ENCODE measurements around the gene FOXS1.
"Not testable (repeated sequence)": the region's sequence is repeated elsewhere in the genome, so short reads cannot be mapped to it uniquely, and the experiment has no call there.

The FOXS1 gene

GRCh38 chr20:31829731-31830130 lies 15.7 kb downstream of the FOXS1 start:
- no peak overlapping the region for H3K4me2 ChIP-seq (ENCODE audit: low read length)
- DNase-seq, result no peak

GRCh38 chr20:31828016-31828415 lies 17.4 kb downstream of the FOXS1 start:
- not testable (repeated sequence) for H2AFZ ChIP-seq (ENCODE audit: insufficient read depth, low read length, poor library complexity); H3K4me3 ChIP-seq (ENCODE audit: low read depth, low read length); H3K27me3 ChIP-seq (ENCODE audit: insufficient read depth, low read length); H3K4me2 ChIP-seq (ENCODE audit: low read length); H3K36me3 ChIP-seq (ENCODE audit: control insufficient read depth in 1 of 2, insufficient read depth in 2 of 2, low read length in 2 of 2); H4K12ac ChIP-seq (ENCODE audit: low read depth, low read length); H3K23ac ChIP-seq (ENCODE audit: low read length); H4K91ac ChIP-seq (ENCODE audit: low read depth, low read length); H3K4me1 ChIP-seq (ENCODE audit: control insufficient read depth in 1 of 2, insufficient read depth in 2 of 2, low read length in 2 of 2); H4K8ac ChIP-seq (ENCODE audit: low read depth, low read length); H3K14ac ChIP-seq (ENCODE audit: low read length); H3K79me1 ChIP-seq (ENCODE audit: low read length); H2AK5ac ChIP-seq (ENCODE audit: low read length); H3K9ac ChIP-seq (ENCODE audit: low read length); H2BK12ac ChIP-seq (ENCODE audit: low read length); H3K9me3 ChIP-seq (ENCODE audit: insufficient read depth, low read depth, low read length); H3K18ac ChIP-seq (ENCODE audit: low read length); H3K27ac ChIP-seq (ENCODE audit: low read depth, low read length); DNase-seq; H3K4ac ChIP-seq (ENCODE audit: low read depth, low read length); H2BK5ac ChIP-seq (ENCODE audit: low read depth, low read length, poor library complexity); H3K79me2 ChIP-seq (ENCODE audit: control insufficient read depth, insufficient read depth, low read length, poor library complexity); H2BK120ac ChIP-seq (ENCODE audit: insufficient read depth, low read length, poor library complexity)
- no CpG with 5 or more reads among the region's 11 CpGs for WGBS (ENCODE audit: extremely low coverage, insufficient coverage, insufficient read length)

More at GRCh38 chr20:31829731-31830130, 15.7 kb downstream of the FOXS1 start:
- H4K91ac ChIP-seq (ENCODE audit: low read depth, low read length), result no peak overlapping the region
- H3K23ac ChIP-seq (ENCODE audit: low read length), result no peak overlapping the region
- no peak overlapping the region for H2BK120ac ChIP-seq (ENCODE audit: insufficient read depth, low read length, poor library complexity)
- no peak overlapping the region for H4K12ac ChIP-seq (ENCODE audit: low read depth, low read length)
- no peaks in the 10 kb centered on the region for H3K27me3 ChIP-seq (ENCODE audit: insufficient read depth, low read length)
- H2AFZ ChIP-seq (ENCODE audit: insufficient read depth, low read length, poor library complexity), result no peak overlapping the region
- no peak overlapping the region for H3K9ac ChIP-seq (ENCODE audit: low read length)
- no peaks in the 10 kb centered on the region for H3K36me3 ChIP-seq (ENCODE audit: control insufficient read depth in 1 of 2, insufficient read depth in 2 of 2, low read length in 2 of 2)
- H3K14ac ChIP-seq (ENCODE audit: low read length), result no peak overlapping the region
- H2BK12ac ChIP-seq (ENCODE audit: low read length), result no peak overlapping the region
- H3K27ac ChIP-seq (ENCODE audit: low read depth, low read length), result no peak overlapping the region
- no peaks in the 10 kb centered on the region for H3K4me1 ChIP-seq (ENCODE audit: control insufficient read depth in 1 of 2, insufficient read depth in 2 of 2, low read length in 2 of 2)
- no peak overlapping the region for H3K4me3 ChIP-seq (ENCODE audit: low read depth, low read length)
- H3K79me2 ChIP-seq (ENCODE audit: control insufficient read depth, insufficient read depth, low read length, poor library complexity), result no peaks in the 10 kb centered on the region
- no CpG with 5 or more reads among the region's 6 CpGs for WGBS (ENCODE audit: extremely low coverage, insufficient coverage, insufficient read length)
- H3K9me3 ChIP-seq (ENCODE audit: insufficient read depth, low read depth, low read length), result peaks cover 1% of the 10 kb centered on the region
- H2AK5ac ChIP-seq (ENCODE audit: low read length), result no peak overlapping the region
- H3K18ac ChIP-seq (ENCODE audit: low read length), result no peak overlapping the region
- H4K8ac ChIP-seq (ENCODE audit: low read depth, low read length), result no peak overlapping the region
- H3K4ac ChIP-seq (ENCODE audit: low read depth, low read length), result no peak overlapping the region
- no peaks in the 10 kb centered on the region for H3K79me1 ChIP-seq (ENCODE audit: low read length)
- no peak overlapping the region for H2BK5ac ChIP-seq (ENCODE audit: low read depth, low read length, poor library complexity)

DNA sequence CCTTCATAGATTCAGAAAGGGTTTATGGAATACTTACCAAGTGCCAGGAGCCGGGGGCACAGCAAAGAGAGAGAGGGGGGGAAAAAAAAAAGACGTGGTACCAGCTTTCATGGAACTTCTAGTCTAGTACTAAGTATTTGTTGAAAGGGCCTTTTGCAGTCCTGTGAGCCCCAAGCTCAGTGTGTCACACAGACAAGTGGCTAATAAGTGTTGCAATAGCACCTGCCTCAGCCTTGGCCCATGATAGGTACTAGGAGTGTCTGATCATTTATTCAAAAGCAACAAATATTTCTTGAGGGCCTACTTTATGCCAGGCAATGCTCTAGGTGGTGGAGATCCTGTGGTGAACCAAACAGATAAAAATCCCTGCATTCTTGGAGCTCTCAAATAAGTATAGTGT lies 18.3 kb downstream of the FOXS1 start:
- Histone ChIP-seq H3K9ac (ENCODE audit: low read length) (no peak overlapping the region), H3K4me3 (ENCODE audit: low read depth, low read length) (no peak overlapping the region), H3K27me3 (ENCODE audit: insufficient read depth, low read length) (no peaks in the 10 kb centered on the region), H4K8ac (ENCODE audit: low read depth, low read length) (no peak overlapping the region), H2BK5ac (ENCODE audit: low read depth, low read length, poor library complexity) (no peak overlapping the region), H2BK12ac (ENCODE audit: low read length) (no peak overlapping the region), H3K36me3 (ENCODE audit: control insufficient read depth in 1 of 2, insufficient read depth in 2 of 2, low read length in 2 of 2) (no peaks in the 10 kb centered on the region), H3K4ac (ENCODE audit: low read depth, low read length) (no peak overlapping the region), H3K79me1 (ENCODE audit: low read length) (no peaks in the 10 kb centered on the region), H3K4me2 (ENCODE audit: low read length) (no peak overlapping the region), H2AFZ (ENCODE audit: insufficient read depth, low read length, poor library complexity) (no peak overlapping the region), H3K23ac (ENCODE audit: low read length) (no peak overlapping the region), H3K4me1 (ENCODE audit: control insufficient read depth in 1 of 2, insufficient read depth in 2 of 2, low read length in 2 of 2) (peaks cover 0 to 3% of the 10 kb centered on the region in 2 experiments), H3K9me3 (ENCODE audit: insufficient read depth, low read depth, low read length) (peaks cover 1% of the 10 kb centered on the region), H3K18ac (ENCODE audit: low read length) (no peak overlapping the region), H3K27ac (ENCODE audit: low read depth, low read length) (no peak overlapping the region), H2BK120ac (ENCODE audit: insufficient read depth, low read length, poor library complexity) (no peak overlapping the region), H4K12ac (ENCODE audit: low read depth, low read length) (no peak overlapping the region), H3K14ac (ENCODE audit: low read length) (no peak overlapping the region), H3K79me2 (ENCODE audit: control insufficient read depth, insufficient read depth, low read length, poor library complexity) (no peaks in the 10 kb centered on the region), H2AK5ac (ENCODE audit: low read length) (no peak overlapping the region), H4K91ac (ENCODE audit: low read depth, low read length) (no peak overlapping the region)
- DNase-seq, result no peak
- no CpG with 5 or more reads among the region's 2 CpGs for WGBS (ENCODE audit: extremely low coverage, insufficient coverage, insufficient read length)

GRCh38 chr20:31826074-31826473 lies 19.3 kb downstream of the FOXS1 start:
- no CpG with 5 or more reads among the region's 5 CpGs for WGBS (ENCODE audit: extremely low coverage, insufficient coverage, insufficient read length)
- Histone ChIP-seq H3K4me1 (ENCODE audit: control insufficient read depth in 1 of 2, insufficient read depth in 2 of 2, low read length in 2 of 2) (peaks cover 0 to 3% of the 10 kb centered on the region in 2 experiments), H2BK12ac (ENCODE audit: low read length) (no peak overlapping the region), H4K8ac (ENCODE audit: low read depth, low read length) (no peak overlapping the region), H2AK5ac (ENCODE audit: low read length) (no peak overlapping the region), H3K27me3 (ENCODE audit: insufficient read depth, low read length) (no peaks in the 10 kb centered on the region), H3K27ac (ENCODE audit: low read depth, low read length) (no peak overlapping the region), H3K4me2 (ENCODE audit: low read length) (no peak overlapping the region), H3K79me1 (ENCODE audit: low read length) (no peaks in the 10 kb centered on the region), H3K79me2 (ENCODE audit: control insufficient read depth, insufficient read depth, low read length, poor library complexity) (no peaks in the 10 kb centered on the region), H4K12ac (ENCODE audit: low read depth, low read length) (no peak overlapping the region), H2BK5ac (ENCODE audit: low read depth, low read length, poor library complexity) (no peak overlapping the region), H3K9me3 (ENCODE audit: insufficient read depth, low read depth, low read length) (peaks cover 1% of the 10 kb centered on the region), H3K14ac (ENCODE audit: low read length) (no peak overlapping the region), H2BK120ac (ENCODE audit: insufficient read depth, low read length, poor library complexity) (no peak overlapping the region), H3K9ac (ENCODE audit: low read length) (no peak overlapping the region), H4K91ac (ENCODE audit: low read depth, low read length) (no peak overlapping the region), H3K4ac (ENCODE audit: low read depth, low read length) (no peak overlapping the region), H3K36me3 (ENCODE audit: control insufficient read depth in 1 of 2, insufficient read depth in 2 of 2, low read length in 2 of 2) (no peaks in the 10 kb centered on the region), H2AFZ (ENCODE audit: insufficient read depth, low read length, poor library complexity) (no peak overlapping the region), H3K4me3 (ENCODE audit: low read depth, low read length) (no peak overlapping the region), H3K18ac (ENCODE audit: low read length) (no peak overlapping the region), H3K23ac (ENCODE audit: low read length) (no peak overlapping the region)
- DNase-seq, result no peak
